ENCODE measurements around the gene ELMO2. TPM values are rescaled to one million over a fixed set of nuclear protein-coding genes. Genes with fewer than 3 reads are reported as not detected.
A peak's percentile ranks its signal among the peaks of the same experiment; 100 is the strongest.

Gene ELMO2
- total and polyA plus RNA-seq, 2 experiments from 2014 or later, result 38.4 to 51.1 TPM

DNA sequence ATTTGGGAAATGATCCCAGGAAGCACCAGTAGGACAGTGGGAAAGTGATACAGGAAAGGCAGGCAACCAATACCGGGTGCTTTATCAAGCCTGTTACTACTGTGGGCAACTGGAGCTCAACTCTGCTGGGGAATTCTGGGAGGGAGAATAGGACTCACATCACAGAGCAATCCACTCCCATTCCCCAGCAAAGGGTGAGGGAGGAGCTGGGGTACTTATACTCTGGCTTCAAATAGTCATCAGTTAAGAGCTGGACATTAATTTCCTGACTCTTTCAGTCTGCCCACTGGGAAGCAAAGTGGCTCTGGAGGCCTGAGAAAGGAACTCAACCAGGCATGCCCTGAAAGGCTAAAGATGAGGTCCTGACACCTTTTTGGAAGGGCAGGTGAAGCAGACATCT, 80.6 kb downstream of the ELMO2 start:
- Histone ChIP-seq H4K20me1 (ENCODE audit: insufficient read depth) (no peaks in the 10 kb centered on the region), H3K36me3 (ENCODE audit: low read depth) (no peaks in the 10 kb centered on the region), H3K79me2 (ENCODE audit: insufficient read depth) (no peaks in the 10 kb centered on the region), H3K4me3 (no peak overlapping the region), H3K9me3 (ENCODE audit: low read depth) (no peaks in the 10 kb centered on the region), H2AFZ (no peak overlapping the region), H3K27me3 (replicated peaks; ENCODE audit: insufficient read depth) (peaks cover 11% of the 10 kb centered on the region), H3K9ac (no peak overlapping the region), H3K27ac (no peak overlapping the region), H3K4me1 (ENCODE audit: insufficient read depth) (no peaks in the 10 kb centered on the region), H3F3A (ENCODE audit: insufficient read depth) (no peaks in the 10 kb centered on the region), H3K4me2 (ENCODE audit: unreplicated experiment) (no peak overlapping the region), H3K9me2 (ENCODE audit: insufficient read depth) (no peaks in the 10 kb centered on the region)
- no peak for DNase-seq
- TF ChIP-seq EZH2phosphoT487 (IDR thresholded peaks at IDR 0.05; ENCODE audit: insufficient read depth, low read depth) (no peak), EZH2 (IDR thresholded peaks at IDR 0.05; ENCODE audit: insufficient read depth, poor library complexity, severe bottlenecking) (no peak)
- in situ Hi-C loops (cut with MboI), result no loop called here
- 38 to 65% methylated on average over 1 of the region's 1 CpG for WGBS, 2 experiments (ENCODE audit: low coverage in 1 of 2, low lambda C conversion rate in 2 of 2, missing lambda C conversion rate in 2 of 2)

DNA sequence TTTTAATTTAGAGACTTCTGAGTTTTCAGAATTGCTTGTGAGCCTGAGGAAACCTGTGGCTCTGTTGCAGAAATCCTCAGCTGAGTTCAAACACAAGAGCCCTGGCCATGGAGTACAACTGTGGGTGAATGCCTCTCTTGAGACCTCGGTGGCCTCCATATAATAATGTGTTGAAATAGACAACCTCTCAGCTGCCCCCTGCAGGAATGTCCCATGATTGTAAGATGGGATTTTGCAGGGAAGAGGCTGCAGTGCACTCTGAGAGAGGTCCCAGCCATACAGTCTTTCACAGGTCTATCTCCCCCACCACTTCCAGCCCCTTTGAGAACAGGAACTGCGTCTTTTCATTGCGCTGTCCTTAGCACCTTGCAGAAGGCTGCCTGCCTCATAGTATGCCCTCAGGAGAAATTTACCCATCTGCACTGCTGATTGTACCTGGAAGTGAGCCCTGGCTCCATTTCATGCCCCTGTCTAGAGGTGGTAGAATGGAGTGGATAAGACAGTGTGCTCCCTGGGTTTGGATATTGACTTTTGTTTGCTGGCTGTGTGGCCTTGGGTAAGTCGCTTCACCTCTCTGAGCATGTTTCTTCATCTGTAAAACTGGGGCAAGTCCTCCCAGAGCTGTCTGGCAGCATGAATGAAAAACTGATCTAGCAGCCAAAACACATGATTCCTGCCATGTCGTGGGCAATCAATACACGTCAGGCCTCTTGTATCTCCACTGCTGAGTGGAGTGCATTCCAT, 81.3 kb downstream of the ELMO2 start:
- Histone ChIP-seq H3K4me3 (no peak overlapping the region), H3F3A (ENCODE audit: insufficient read depth) (no peaks in the 10 kb centered on the region), H2AFZ (no peak overlapping the region), H3K9me3 (ENCODE audit: low read depth) (no peaks in the 10 kb centered on the region), H4K20me1 (ENCODE audit: insufficient read depth) (no peaks in the 10 kb centered on the region), H3K9me2 (ENCODE audit: insufficient read depth) (no peaks in the 10 kb centered on the region), H3K36me3 (ENCODE audit: low read depth) (no peaks in the 10 kb centered on the region), H3K4me1 (ENCODE audit: insufficient read depth) (no peaks in the 10 kb centered on the region), H3K9ac (no peak overlapping the region), H3K27me3 (replicated peaks; ENCODE audit: insufficient read depth) (peaks cover 17% of the 10 kb centered on the region), H3K4me2 (ENCODE audit: unreplicated experiment) (no peak overlapping the region), H3K79me2 (ENCODE audit: insufficient read depth) (no peaks in the 10 kb centered on the region), H3K27ac (no peak overlapping the region)
- 29 to 33% methylated on average over 6 of the region's 6 CpGs for WGBS, 2 experiments (ENCODE audit: low coverage in 1 of 2, low lambda C conversion rate in 2 of 2, missing lambda C conversion rate in 2 of 2)
- DNase-seq, result peak; percentile 52
- in situ Hi-C loops (cut with MboI), result loop anchor here (25.0 kb wide), 1 partner anchor 313 kb away; the partner anchor contains the start of gene MMP9
- no peak for TF ChIP-seq EZH2phosphoT487 (IDR thresholded peaks at IDR 0.05; ENCODE audit: insufficient read depth, low read depth)
- TF ChIP-seq EZH2 (IDR thresholded peaks at IDR 0.05; ENCODE audit: insufficient read depth, poor library complexity, severe bottlenecking), result no peak

DNA sequence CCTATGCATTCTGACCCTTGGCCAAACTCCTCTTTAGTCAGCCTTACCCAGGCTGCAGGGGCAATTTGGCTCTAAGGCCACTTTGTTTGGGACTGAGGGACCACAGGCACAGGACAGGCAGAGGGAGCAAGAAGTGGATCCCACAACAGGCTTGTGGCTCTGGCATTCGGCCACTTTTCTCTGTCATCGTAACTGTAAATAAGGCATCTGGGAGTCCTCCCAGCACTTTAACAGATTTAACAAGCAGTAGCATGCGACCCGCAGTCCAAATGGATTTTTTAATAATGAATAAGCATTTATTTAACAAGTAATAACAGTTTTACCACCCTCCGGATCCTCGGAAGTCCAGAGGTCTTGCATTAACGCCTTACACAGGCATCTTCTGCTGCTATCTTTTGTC, 82.0 kb downstream of the ELMO2 start:
- peaks cover 20% of the 10 kb centered on the region for H3K27me3 ChIP-seq (replicated peaks; ENCODE audit: insufficient read depth)
- no peak overlapping the region for H2AFZ ChIP-seq
- H4K20me1 ChIP-seq (ENCODE audit: insufficient read depth), result no peaks in the 10 kb centered on the region
- no peaks in the 10 kb centered on the region for H3K4me1 ChIP-seq (ENCODE audit: insufficient read depth)
- H3F3A ChIP-seq (ENCODE audit: insufficient read depth), result no peaks in the 10 kb centered on the region
- 6 to 7% methylated on average over 7 of the region's 7 CpGs for WGBS, 2 experiments (ENCODE audit: low coverage in 1 of 2, low lambda C conversion rate in 2 of 2, missing lambda C conversion rate in 2 of 2)
- in situ Hi-C loops (cut with MboI), result loop anchor here (25.0 kb wide), 1 partner anchor 312 kb away; the partner anchor contains the start of gene MMP9
- peak; percentile 24 for DNase-seq
- H3K27ac ChIP-seq, result no peak overlapping the region
- H3K4me3 ChIP-seq, result no peak overlapping the region
- no peaks in the 10 kb centered on the region for H3K79me2 ChIP-seq (ENCODE audit: insufficient read depth)
- no peaks in the 10 kb centered on the region for H3K9me2 ChIP-seq (ENCODE audit: insufficient read depth)
- no peaks in the 10 kb centered on the region for H3K9me3 ChIP-seq (ENCODE audit: low read depth)
- TF ChIP-seq EZH2 (IDR thresholded peaks at IDR 0.05; ENCODE audit: insufficient read depth, poor library complexity, severe bottlenecking) (no peak), EZH2phosphoT487 (IDR thresholded peaks at IDR 0.05; ENCODE audit: insufficient read depth, low read depth) (no peak)
- no peak overlapping the region for H3K9ac ChIP-seq
- no peaks in the 10 kb centered on the region for H3K36me3 ChIP-seq (ENCODE audit: low read depth)
- H3K4me2 ChIP-seq (ENCODE audit: unreplicated experiment), result no peak overlapping the region

GRCh38 chr20:46323557-46323956, 82.9 kb downstream of the ELMO2 start:
- 35 to 41% methylated on average over 10 of the region's 10 CpGs for WGBS, 2 experiments (ENCODE audit: low coverage in 1 of 2, low lambda C conversion rate in 2 of 2, missing lambda C conversion rate in 2 of 2)
- in situ Hi-C loops (cut with MboI), result loop anchor here (25.0 kb wide), 1 partner anchor 311 kb away; the partner anchor contains the start of gene MMP9
- no peak overlapping the region for H3K9ac ChIP-seq

More at GRCh38 chr20:46323557-46323956, 82.9 kb downstream of the ELMO2 start:
- no peak overlapping the region for H3K4me2 ChIP-seq (ENCODE audit: unreplicated experiment)
- H3K36me3 ChIP-seq (ENCODE audit: low read depth), result no peaks in the 10 kb centered on the region
- H3F3A ChIP-seq (ENCODE audit: insufficient read depth), result no peaks in the 10 kb centered on the region
- H3K9me3 ChIP-seq (ENCODE audit: low read depth), result no peaks in the 10 kb centered on the region
- no peak overlapping the region for H3K27ac ChIP-seq
- H3K27me3 ChIP-seq (replicated peaks; ENCODE audit: insufficient read depth), result peaks cover 27% of the 10 kb centered on the region
- no peak for DNase-seq
- no peak overlapping the region for H3K4me3 ChIP-seq
- H4K20me1 ChIP-seq (ENCODE audit: insufficient read depth), result no peaks in the 10 kb centered on the region
- H3K79me2 ChIP-seq (ENCODE audit: insufficient read depth), result no peaks in the 10 kb centered on the region
- H2AFZ ChIP-seq, result no peak overlapping the region
- TF ChIP-seq EZH2 (IDR thresholded peaks at IDR 0.05; ENCODE audit: insufficient read depth, poor library complexity, severe bottlenecking) (no peak), EZH2phosphoT487 (IDR thresholded peaks at IDR 0.05; ENCODE audit: insufficient read depth, low read depth) (no peak)
- no peaks in the 10 kb centered on the region for H3K4me1 ChIP-seq (ENCODE audit: insufficient read depth)
- no peaks in the 10 kb centered on the region for H3K9me2 ChIP-seq (ENCODE audit: insufficient read depth)

All from GM23248 (cell line).